Psoas muscle (tissue), 8 donors: Measurements from ENCODE around the gene ETAA1. TPM values are rescaled to one million over a fixed set of nuclear protein-coding genes. Genes with fewer than 3 reads are reported as not detected.

Experiments
- ATAC-seq, 4 donors: fragments of 200-7000 bp; cut with Tn5 transposase; one replicate each; pipeline ENCODE4 v1.9.1; 2020; ENCODE audit warnings: moderate library complexity in 3 of 4, mild to moderate bottlenecking in 2 of 4
- DNase-seq, 2 donors: peaks; one replicate each; pipeline ENCODE4 v3.0.0-alpha.2; 2020
- H3K27ac ChIP-seq: fragments of 200-600 bp; one replicate; pipeline ENCODE4 v1.8.0; 2022
- H3K27me3 ChIP-seq, 3 donors: fragments of 200-600 bp in 1 of 3; one replicate each; pipeline versions ENCODE4 v1.6.1 to v1.8.0; 2013 to 2022; ENCODE audit warnings: low read length in 2 of 3, mild to moderate bottlenecking in 2 of 3, moderate library complexity in 1 of 3; ENCODE audit not compliant: insufficient read depth in 3 of 3
- H3K36me3 ChIP-seq, 2 donors: fragments of 200-600 bp in 1 of 2; one replicate each; pipeline versions ENCODE4 v1.6.1 to v1.8.0; 2013 to 2022; ENCODE audit warnings: low read depth in 1 of 2, mild to moderate bottlenecking in 1 of 2, moderate library complexity in 1 of 2; ENCODE audit not compliant: insufficient read depth in 1 of 2
- H3K4me1 ChIP-seq: fragments of 200-600 bp; one replicate; pipeline ENCODE4 v1.8.0; 2022
- H3K4me3 ChIP-seq: fragments of 200-600 bp; one replicate; pipeline ENCODE4 v1.8.0; 2022; ENCODE audit warnings: mild to moderate bottlenecking
- H3K9me3 ChIP-seq: fragments of 200-600 bp; one replicate; pipeline ENCODE4 v1.8.0; 2022
- WGBS, 3 donors: extraction: QIAGEN DNeasy Blood & Tissue Kit; methylation state at CpG; one replicate each; pipeline versions ENCODE4 v1.1.6 to v1.1.7; 2013; 5-methylcytosine and 5-hydroxymethylcytosine counted together
- intact Hi-C, 2 donors: fragments of 100-400 bp; cut with DNase I; formaldehyde crosslinking; loops; one replicate each; pipeline versions ENCODE4 v1.11.0 to v1.14.2; 2022
- polyA plus RNA-seq, 3 donors: library from polyadenylated mRNA; stranded (reverse); fragments of 200-250 nt; gene quantifications; one replicate each; pipeline ENCODE4 v1.2.3, GENCODE V29; 2013
- total RNA-seq, 4 donors: library from RNA; stranded (reverse); fragmentation: NEBNext Ultra II Directional in 2 of 4; extraction: Animal tissue kit (Norgen Biotek cat#: 25700) in 2 of 4; gene quantifications; one replicate each; pipeline versions ENCODE4 v1.2.1 to v1.2.4, GENCODE V29; 2021 to 2023
- TF ChIP-seq, protein P1 (sequence below): fragments of 200-600 bp; IDR thresholded peaks from one replicate; pipeline ENCODE4 v1.8.0; 2022; ENCODE audit warnings: antibody characterized with exemption
- donor health status: healthy with polysubstance abuse.
- donor health status: DM: no; HTN: no; CAD: no; lungs with moderate emphysema.
- donor health status: Bipolar disorder and iron deficiency.
- donor health status: healthy.
- donor health status: DM: yes; HTN: yes; CAD: no.
- donor health status: DM: no; HTN: no; CAD: no.
- donor health status: DM: no; HTN: no; CAD: no.
- donor health status: DM: yes; HTN: yes; CAD: no.

Gene ETAA1
- total and polyA plus RNA-seq, 7 donors = 1.9 to 3.8 (median 2.9) TPM

- WGBS, 3 donors = 63 to 73% (median 70%) methylated on average over 7 of the region's 7 CpGs
- Histone ChIP-seq H3K9me3 (no peaks in the 10 kb centered on the region), H3K27ac (no peak overlapping the region), H3K4me1 (no peaks in the 10 kb centered on the region), H3K36me3 (no peaks in the 10 kb centered on the region), H3K27me3 (no peaks in the 10 kb centered on the region), H3K4me3 (no peak overlapping the region)
- TF ChIP-seq, protein P1, sequence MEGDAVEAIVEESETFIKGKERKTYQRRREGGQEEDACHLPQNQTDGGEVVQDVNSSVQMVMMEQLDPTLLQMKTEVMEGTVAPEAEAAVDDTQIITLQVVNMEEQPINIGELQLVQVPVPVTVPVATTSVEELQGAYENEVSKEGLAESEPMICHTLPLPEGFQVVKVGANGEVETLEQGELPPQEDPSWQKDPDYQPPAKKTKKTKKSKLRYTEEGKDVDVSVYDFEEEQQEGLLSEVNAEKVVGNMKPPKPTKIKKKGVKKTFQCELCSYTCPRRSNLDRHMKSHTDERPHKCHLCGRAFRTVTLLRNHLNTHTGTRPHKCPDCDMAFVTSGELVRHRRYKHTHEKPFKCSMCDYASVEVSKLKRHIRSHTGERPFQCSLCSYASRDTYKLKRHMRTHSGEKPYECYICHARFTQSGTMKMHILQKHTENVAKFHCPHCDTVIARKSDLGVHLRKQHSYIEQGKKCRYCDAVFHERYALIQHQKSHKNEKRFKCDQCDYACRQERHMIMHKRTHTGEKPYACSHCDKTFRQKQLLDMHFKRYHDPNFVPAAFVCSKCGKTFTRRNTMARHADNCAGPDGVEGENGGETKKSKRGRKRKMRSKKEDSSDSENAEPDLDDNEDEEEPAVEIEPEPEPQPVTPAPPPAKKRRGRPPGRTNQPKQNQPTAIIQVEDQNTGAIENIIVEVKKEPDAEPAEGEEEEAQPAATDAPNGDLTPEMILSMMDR = no peak
- ATAC-seq (peak in 3 of 4 donors; percentile 38 to 85 (median 55)), DNase-seq (no peak)
- intact Hi-C loops = no loop called here
Measured at GRCh38 chr2:67451086-67451832, 54.1 kb downstream of the ETAA1 start.

DNA sequence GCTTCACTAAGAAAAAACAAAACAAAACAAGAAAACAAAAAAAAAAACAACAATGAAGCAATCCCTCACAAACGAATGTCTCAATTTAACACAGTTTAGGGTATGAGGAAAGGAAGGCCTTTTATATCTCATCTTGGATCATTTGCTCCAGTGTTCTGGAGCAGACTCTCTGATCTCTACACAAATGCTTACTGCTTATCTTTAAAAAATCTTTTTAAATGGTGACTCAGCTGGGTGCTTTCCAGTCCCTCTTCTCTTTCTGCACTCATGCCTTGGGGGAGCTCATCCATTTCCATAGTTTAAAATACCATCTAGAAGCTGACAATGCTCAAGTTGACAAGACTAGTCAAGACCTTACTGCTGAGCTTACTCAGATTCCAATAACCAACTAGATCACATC lies 56.2 kb downstream of the ETAA1 start:
- TF ChIP-seq, protein P1 = no peak
- Histone ChIP-seq H3K4me1 (no peaks in the 10 kb centered on the region), H3K9me3 (no peaks in the 10 kb centered on the region), H3K4me3 (no peak overlapping the region), H3K36me3 (no peaks in the 10 kb centered on the region), H3K27me3 (no peaks in the 10 kb centered on the region), H3K27ac (no peak overlapping the region)
- WGBS, 3 donors = 76 to 83% (median 82%) methylated on average over 1 of the region's 1 CpG
- intact Hi-C loops = no loop called here
- ATAC-seq = no peak
- no peak for DNase-seq

- Histone ChIP-seq H3K27me3 (no peaks in the 10 kb centered on the region), H3K4me3 (no peak overlapping the region), H3K4me1 (no peaks in the 10 kb centered on the region), H3K27ac (no peak overlapping the region), H3K36me3 (no peaks in the 10 kb centered on the region), H3K9me3 (no peaks in the 10 kb centered on the region)
- WGBS, 3 donors = 64 to 69% (median 65%) methylated on average over 4 of the region's 4 CpGs
- TF ChIP-seq, protein P1 = no peak
- DNase-seq = no peak
- intact Hi-C loops = no loop called here
- ATAC-seq = no peak
Measured at GRCh38 chr2:67455219-67456142, 58.3 kb downstream of the ETAA1 start.

DNA sequence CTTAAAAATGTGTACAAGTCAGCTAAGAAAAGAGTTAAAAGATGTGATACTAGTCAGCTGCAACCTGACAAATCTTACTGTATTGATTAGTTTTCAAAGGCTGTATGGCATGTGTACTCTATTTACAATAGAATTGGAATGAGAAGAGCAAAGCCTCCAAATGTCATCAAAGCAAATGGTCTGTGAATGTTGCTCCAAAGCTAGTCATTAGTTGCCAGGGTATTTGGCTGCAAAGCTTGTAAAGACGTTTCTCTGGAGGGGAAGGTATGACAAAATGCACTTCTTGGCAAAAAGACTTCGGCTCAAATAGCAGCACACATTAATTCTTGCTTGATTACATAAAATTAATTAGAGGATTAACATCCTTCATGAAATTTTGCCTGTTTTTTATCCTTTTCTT lies 59.3 kb downstream of the ETAA1 start:
- no peak overlapping the region for H3K27ac ChIP-seq
- TF ChIP-seq, protein P1 = no peak
- H3K4me3 ChIP-seq = no peak overlapping the region
- H3K27me3 ChIP-seq = no peaks in the 10 kb centered on the region
- DNase-seq (no peak), ATAC-seq (no peak)
- no peaks in the 10 kb centered on the region for H3K36me3 ChIP-seq
- H3K4me1 ChIP-seq = no peaks in the 10 kb centered on the region
- intact Hi-C loops = no loop called here
- H3K9me3 ChIP-seq = no peaks in the 10 kb centered on the region
- WGBS, 3 donors = 34 to 47% (median 39%) methylated on average over 2 of the region's 2 CpGs
